Esophagus muscularis mucosa (tissue), 3 donors: ENCODE data around the gene RHOU.

Source experiments
- CTCF ChIP-seq, 3 experiments: fragments of 200-600 bp in 2 of 3; fragments of 450-650 bp in 1 of 3; sonication (generic) in 2 of 3; IDR thresholded peaks; one replicate each; pipeline ENCODE4 v1.5.1; 2017 to 2019; ENCODE audit warnings: antibody characterized with exemption in 3 of 3, mild to moderate bottlenecking in 2 of 3, moderate library complexity in 1 of 3
- POLR2A ChIP-seq: fragments of 450-650 bp; IDR thresholded peaks from one replicate; pipeline ENCODE4 v1.6.1; 2017; ENCODE audit warnings: antibody characterized with exemption, moderate library complexity, mild to moderate bottlenecking, low read depth

- no peak for TF ChIP-seq CTCF (IDR thresholded peaks at IDR 0.05)
- no peak for TF ChIP-seq POLR2A
Measured at GRCh38 chr1:228753287-228753686, 18.0 kb downstream of the RHOU start.
